Stomach (tissue), 9 donors: ENCODE measurements around the gene CYBB. TPM values are rescaled to one million over a fixed set of nuclear protein-coding genes. Genes with fewer than 3 reads are reported as not detected.

Experiments
- DNase-seq, 2 donors: peaks; one replicate each; pipeline versions ENCODE4 v3.0.0 to v3.0.0-alpha.2; 2013 to 2019
- H3K27ac ChIP-seq, 5 donors: fragments of 200-600 bp in 4 of 5; sonication (generic) in 4 of 5; one replicate each; pipeline ENCODE4 v1.5.1; 2013 to 2019; ENCODE audit warnings: mild to moderate bottlenecking in 1 of 5, moderate library complexity in 1 of 5
- H3K27me3 ChIP-seq, 3 donors: fragments of 200-600 bp; sonication (generic); one replicate each; pipeline ENCODE4 v1.5.1; 2017 to 2019; ENCODE audit warnings: mixed run types in 1 of 3
- H3K36me3 ChIP-seq, 4 donors: fragments of 200-600 bp; sonication (generic); 1 replicate in 3 of 4; 2 replicates in 1 of 4; pipeline ENCODE4 v1.5.1; 2016 to 2019
- H3K4me1 ChIP-seq, 4 donors: fragments of 200-600 bp; sonication (generic); one replicate each; pipeline ENCODE4 v1.5.1; 2016 to 2019
- H3K4me3 ChIP-seq, 4 donors: fragments of 200-600 bp; sonication (generic) in 3 of 4; one replicate each; pipeline ENCODE4 v1.5.1; 2016 to 2019; ENCODE audit warnings: mild to moderate bottlenecking in 1 of 4
- H3K9me3 ChIP-seq, 4 donors: fragments of 200-600 bp; sonication (generic); one replicate each; pipeline ENCODE4 v1.5.1; 2016 to 2019
- EP300 ChIP-seq: sonication (generic); formaldehyde crosslinking; IDR thresholded peaks from one replicate; pipeline ENCODE4 v1.6.1; 2017; ENCODE audit warnings: antibody characterized with exemption
- POLR2A ChIP-seq, 4 donors: fragments of 450-650 bp; IDR thresholded peaks; one replicate each; pipeline ENCODE4 v1.6.1; 2016; ENCODE audit warnings: antibody characterized with exemption in 4 of 4, control low read depth in 2 of 4, mild to moderate bottlenecking in 1 of 4, moderate library complexity in 1 of 4
- POLR2AphosphoS5 ChIP-seq, 3 donors: sonication (generic); formaldehyde crosslinking; IDR thresholded peaks; one replicate each; pipeline ENCODE4 v1.6.1; 2016; ENCODE audit warnings: antibody characterized with exemption in 3 of 3
- WGBS, 5 donors: extraction: QIAGEN DNeasy Blood & Tissue Kit in 3 of 5; methylation state at CpG; one replicate each; pipeline versions ENCODE4 v1.1.5 to v1.1.7; 2013 to 2018; 5-methylcytosine and 5-hydroxymethylcytosine counted together
- intact Hi-C: fragments of 100-400 bp; cut with DNase I; formaldehyde crosslinking; loops from one replicate; pipeline ENCODE4 v1.15.1; 2023; ENCODE audit warnings: low total_unique reads
- polyA plus RNA-seq, 3 donors: library from polyadenylated mRNA; stranded (reverse); fragments of 200-250 nt; gene quantifications; one replicate each; pipeline ENCODE4 v1.2.3, GENCODE V29; 2013
- total RNA-seq, 5 donors: library from RNA; depleted of rRNA; stranded (reverse); fragments of >200 nt; gene quantifications; one replicate each; pipeline versions ENCODE4 v1.1.0 to v1.2.3, GENCODE V29; 2014 to 2016
- TF ChIP-seq, protein P1 (sequence below), 7 experiments: fragments of 450-650 bp in 4 of 7; fragments of 200-600 bp in 3 of 7; sonication (generic) in 3 of 7; IDR thresholded peaks; one replicate each; pipeline ENCODE4 v1.5.1; 2016 to 2019; ENCODE audit warnings: antibody characterized with exemption in 7 of 7, control low read depth in 2 of 7, mild to moderate bottlenecking in 1 of 7
- donor health status: healthy with polysubstance abuse.
- donor health status: Bipolar disorder and iron deficiency.
- donor health status: healthy.

The CYBB gene
- total and polyA plus RNA-seq, 8 donors: 0.58 to 24.4 (median 3.5) TPM

DNA sequence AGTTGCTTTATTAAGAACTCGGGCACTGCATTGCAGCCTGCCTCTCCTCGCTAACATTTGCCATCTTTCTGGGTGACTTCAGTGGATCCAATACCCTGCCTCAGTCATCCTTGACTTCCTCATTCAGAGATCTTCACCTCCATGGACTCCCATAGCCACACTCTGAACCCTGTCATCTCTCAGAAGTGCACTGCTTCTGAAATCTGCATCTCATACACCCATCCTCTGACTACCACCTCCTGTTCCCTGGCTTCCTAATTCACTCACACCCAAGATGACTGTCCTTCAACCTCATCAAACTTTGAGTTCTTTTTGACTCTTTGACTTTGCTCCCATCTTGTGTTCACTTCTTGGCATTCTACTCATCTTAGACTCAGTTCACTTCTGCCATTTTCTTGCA lies 25.3 kb upstream of the CYBB start:
- Histone ChIP-seq H3K9me3 (no peaks in the 10 kb centered on the region), H3K27me3 (no peaks in the 10 kb centered on the region), H3K27ac (peak overlapping the region in 1 of 5 donors; percentile 22), H3K4me1 (peaks cover 0 to 11% (median 0%) of the 10 kb centered on the region in 4 donors), H3K4me3 (no peak overlapping the region), H3K36me3 (no peaks in the 10 kb centered on the region)
- DNase-seq: no peak
- WGBS, 5 donors: 76 to 94% (median 83%) methylated on average over 2 of the region's 2 CpGs
- no peak for TF ChIP-seq POLR2A (IDR thresholded peaks at IDR 0.05)
- no peak for TF ChIP-seq EP300
- TF ChIP-seq POLR2AphosphoS5 (IDR thresholded peaks at IDR 0.05): no peak
- TF ChIP-seq, protein P1, sequence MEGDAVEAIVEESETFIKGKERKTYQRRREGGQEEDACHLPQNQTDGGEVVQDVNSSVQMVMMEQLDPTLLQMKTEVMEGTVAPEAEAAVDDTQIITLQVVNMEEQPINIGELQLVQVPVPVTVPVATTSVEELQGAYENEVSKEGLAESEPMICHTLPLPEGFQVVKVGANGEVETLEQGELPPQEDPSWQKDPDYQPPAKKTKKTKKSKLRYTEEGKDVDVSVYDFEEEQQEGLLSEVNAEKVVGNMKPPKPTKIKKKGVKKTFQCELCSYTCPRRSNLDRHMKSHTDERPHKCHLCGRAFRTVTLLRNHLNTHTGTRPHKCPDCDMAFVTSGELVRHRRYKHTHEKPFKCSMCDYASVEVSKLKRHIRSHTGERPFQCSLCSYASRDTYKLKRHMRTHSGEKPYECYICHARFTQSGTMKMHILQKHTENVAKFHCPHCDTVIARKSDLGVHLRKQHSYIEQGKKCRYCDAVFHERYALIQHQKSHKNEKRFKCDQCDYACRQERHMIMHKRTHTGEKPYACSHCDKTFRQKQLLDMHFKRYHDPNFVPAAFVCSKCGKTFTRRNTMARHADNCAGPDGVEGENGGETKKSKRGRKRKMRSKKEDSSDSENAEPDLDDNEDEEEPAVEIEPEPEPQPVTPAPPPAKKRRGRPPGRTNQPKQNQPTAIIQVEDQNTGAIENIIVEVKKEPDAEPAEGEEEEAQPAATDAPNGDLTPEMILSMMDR (IDR thresholded peaks at IDR 0.05): no peak
- intact Hi-C loops: no loop called here

DNA sequence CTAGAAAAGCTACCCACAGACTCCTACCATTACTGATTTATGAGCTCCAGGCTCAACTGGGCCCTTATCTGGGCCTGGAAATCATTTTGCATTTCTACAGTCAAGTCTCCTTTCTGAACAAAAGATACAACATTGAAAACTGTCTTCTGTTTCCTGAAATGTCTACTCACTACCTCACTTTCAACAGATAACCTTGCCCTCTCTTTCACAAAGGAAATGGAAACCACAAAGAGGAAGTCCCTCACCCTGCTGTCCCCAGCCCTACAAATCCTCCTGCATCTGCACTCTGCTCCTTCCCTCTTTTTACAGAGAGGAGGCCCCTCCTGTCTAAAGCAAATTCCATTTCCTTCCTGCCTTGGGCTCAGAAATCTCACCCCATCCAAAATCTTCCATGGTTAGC lies 24.8 kb upstream of the CYBB start:
- Histone ChIP-seq H3K4me1 (peaks cover 0 to 11% (median 0%) of the 10 kb centered on the region in 4 donors), H3K9me3 (no peaks in the 10 kb centered on the region), H3K27ac (no peak overlapping the region), H3K27me3 (no peaks in the 10 kb centered on the region), H3K4me3 (no peak overlapping the region), H3K36me3 (no peaks in the 10 kb centered on the region)
- intact Hi-C loops: no loop called here
- TF ChIP-seq EP300 (no peak), POLR2AphosphoS5 (IDR thresholded peaks at IDR 0.05) (no peak)
- TF ChIP-seq, protein P1 (IDR thresholded peaks at IDR 0.05): no peak
- DNase-seq: peak in 1 of 2 donors; percentile 44

DNA sequence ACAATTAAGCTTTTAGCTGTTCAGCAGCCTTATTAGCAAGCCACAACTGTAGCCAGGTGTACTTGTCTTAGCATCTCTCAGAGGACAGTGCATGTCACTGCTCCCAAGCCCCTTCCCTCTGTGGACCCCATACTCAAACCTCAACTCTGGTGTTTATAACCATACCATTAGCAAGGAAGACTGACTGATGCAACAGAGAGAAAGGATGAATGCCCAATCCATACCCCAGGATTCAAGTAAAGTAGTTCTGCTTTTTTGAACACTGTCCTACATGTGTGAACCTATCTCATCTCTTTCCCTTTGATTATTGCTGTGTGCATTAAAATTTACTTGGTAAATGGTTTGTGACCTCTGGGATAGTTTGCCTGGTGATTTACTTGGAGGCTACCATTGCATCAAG lies 22.8 kb upstream of the CYBB start:
- peaks cover 0 to 11% (median 0%) of the 10 kb centered on the region in 4 donors for H3K4me1 ChIP-seq
- no peaks in the 10 kb centered on the region for H3K36me3 ChIP-seq
- no peaks in the 10 kb centered on the region for H3K27me3 ChIP-seq
- no peaks in the 10 kb centered on the region for H3K9me3 ChIP-seq
- H3K27ac ChIP-seq: no peak overlapping the region
- intact Hi-C loops: no loop called here
- DNase-seq: no peak
- no peak overlapping the region for H3K4me3 ChIP-seq
- TF ChIP-seq, protein P1 (IDR thresholded peaks at IDR 0.05): no peak
- TF ChIP-seq POLR2AphosphoS5 (IDR thresholded peaks at IDR 0.05): no peak
- no peak for TF ChIP-seq EP300
- TF ChIP-seq POLR2A (IDR thresholded peaks at IDR 0.05): no peak

DNA sequence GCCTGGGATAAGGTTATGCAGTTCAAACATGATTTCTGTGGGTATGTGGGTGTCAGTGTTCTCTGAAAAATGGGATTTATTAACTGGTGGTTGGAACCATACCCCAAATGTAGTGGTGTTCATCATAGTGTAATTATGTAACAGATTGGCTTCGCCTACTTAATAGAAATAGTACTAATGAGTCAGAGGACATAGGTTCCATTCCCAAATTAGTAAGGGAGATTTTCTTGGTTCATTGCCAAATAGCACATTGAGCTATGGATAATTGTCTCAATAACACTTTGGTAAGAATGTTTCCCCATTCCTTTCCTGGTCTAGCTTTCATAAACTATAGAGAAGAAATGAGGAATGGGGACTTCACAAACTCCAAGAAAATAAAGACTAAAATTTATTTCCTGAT lies 20.5 kb upstream of the CYBB start:
- no peak for DNase-seq
- H3K27me3 ChIP-seq: no peaks in the 10 kb centered on the region
- H3K36me3 ChIP-seq: no peaks in the 10 kb centered on the region
- H3K27ac ChIP-seq: no peak overlapping the region
- 84 to 94% (median 88%) methylated on average over 1 of the region's 1 CpG for WGBS, 5 donors
- no peak for TF ChIP-seq POLR2AphosphoS5 (IDR thresholded peaks at IDR 0.05)
- TF ChIP-seq, protein P1 (IDR thresholded peaks at IDR 0.05): no peak
- no peak for TF ChIP-seq POLR2A (IDR thresholded peaks at IDR 0.05)
- no peak for TF ChIP-seq EP300
- H3K9me3 ChIP-seq: no peaks in the 10 kb centered on the region
- peaks cover 0 to 5% (median 0%) of the 10 kb centered on the region in 4 donors for H3K4me1 ChIP-seq
- H3K4me3 ChIP-seq: no peak overlapping the region
- intact Hi-C loops: no loop called here
